DND-41 (cell line): Measurements from ENCODE around the gene TRHDE.

ENCODE experiments used
- ATAC-seq: fragments of 200-7000 bp; cut with Tn5 transposase; 3 replicates; pipeline ENCODE4 v1.9.1; 2021; ENCODE audit warnings: low read depth; ENCODE audit not compliant: insufficient read depth
- DNase-seq: peaks from one replicate; pipeline ENCODE4 v3.0.0-alpha.2; 2020
- H2AFZ ChIP-seq: 2 replicates; pipeline ENCODE4 v1.6.0; 2012; ENCODE audit warnings: low read depth, low read length
- H3K27ac ChIP-seq: 2 replicates; pipeline ENCODE4 v1.5.1; 2012; ENCODE audit warnings: low read length, inconsistent platforms
- H3K27me3 ChIP-seq: fragments of 200-600 bp; sonication (generic); 2 replicates; pipeline ENCODE4 v1.6.0; 2012; ENCODE audit warnings: low read length, mild to moderate bottlenecking, inconsistent platforms; ENCODE audit not compliant: insufficient read depth, poor library complexity
- H3K36me3 ChIP-seq: 2 replicates; pipeline ENCODE4 v1.5.1; 2012; ENCODE audit warnings: low read length, inconsistent platforms; ENCODE audit not compliant: insufficient read depth
- H3K4me1 ChIP-seq: 2 replicates; pipeline ENCODE4 v1.5.1; 2012; ENCODE audit warnings: mild to moderate bottlenecking, low read length; ENCODE audit not compliant: insufficient read depth
- H3K4me2 ChIP-seq: 2 replicates; pipeline ENCODE4 v1.6.0; 2012; ENCODE audit warnings: mild to moderate bottlenecking, moderate library complexity, low read length, inconsistent platforms; ENCODE audit not compliant: insufficient read depth
- H3K4me3 ChIP-seq, 2 experiments: fragments of 200-600 bp in 1 of 2; shearing (Covaris generic) in 1 of 2; 2 replicates each; pipeline ENCODE4 v1.5.1; 2012 to 2016; ENCODE audit warnings: inconsistent platforms in 2 of 2, low read length in 2 of 2, mild to moderate bottlenecking in 2 of 2, low read depth in 1 of 2, moderate library complexity in 1 of 2
- H3K79me2 ChIP-seq: 2 replicates; pipeline ENCODE4 v1.6.0; 2012; ENCODE audit warnings: low read length, inconsistent platforms; ENCODE audit not compliant: insufficient read depth
- H3K9ac ChIP-seq: 2 replicates; pipeline ENCODE4 v1.6.0; 2012; ENCODE audit warnings: low read depth, mild to moderate bottlenecking, inconsistent platforms, low read length, moderate library complexity
- H3K9me3 ChIP-seq: 2 replicates; pipeline ENCODE4 v1.5.1; 2012; ENCODE audit warnings: low read length, moderate library complexity, mild to moderate bottlenecking, inconsistent platforms; ENCODE audit not compliant: insufficient read depth, severe bottlenecking
- H4K20me1 ChIP-seq: 2 replicates; pipeline ENCODE4 v1.6.0; 2012; ENCODE audit warnings: low read length; ENCODE audit not compliant: insufficient read depth
- CTCF ChIP-seq: IDR thresholded peaks from 2 replicates; pipeline ENCODE4 v1.5.1; 2012; ENCODE audit warnings: borderline replicate concordance, low read length, moderate library complexity, mild to moderate bottlenecking; ENCODE audit not compliant: poor library complexity, severe bottlenecking; ENCODE audit errors: extremely low read depth
- EZH2 ChIP-seq: IDR thresholded peaks from 3 replicates; pipeline ENCODE4 v1.6.1; 2012; ENCODE audit warnings: borderline replicate concordance, low read depth, mild to moderate bottlenecking, moderate library complexity, low read length, inconsistent platforms; ENCODE audit not compliant: severe bottlenecking

The TRHDE gene

GRCh38 chr12:72499244-72499643 lies 227.1 kb downstream of the TRHDE start:
- H3K9me3 ChIP-seq, result no peaks in the 10 kb centered on the region
- no peaks in the 10 kb centered on the region for H3K27me3 ChIP-seq
- H3K79me2 ChIP-seq, result no peaks in the 10 kb centered on the region
- H3K4me3 ChIP-seq, result no peak overlapping the region
- no peaks in the 10 kb centered on the region for H3K36me3 ChIP-seq
- ATAC-seq, result no peak
- no peaks in the 10 kb centered on the region for H4K20me1 ChIP-seq
- no peak overlapping the region for H2AFZ ChIP-seq
- no peak overlapping the region for H3K9ac ChIP-seq
- TF ChIP-seq EZH2 (no peak), CTCF (no peak)
- no peaks in the 10 kb centered on the region for H3K4me1 ChIP-seq
- no peak for DNase-seq
- H3K27ac ChIP-seq, result no peak overlapping the region
- no peak overlapping the region for H3K4me2 ChIP-seq

- Histone ChIP-seq H4K20me1 (no peaks in the 10 kb centered on the region), H2AFZ (no peak overlapping the region), H3K27me3 (no peaks in the 10 kb centered on the region), H3K4me2 (no peak overlapping the region), H3K27ac (no peak overlapping the region), H3K9ac (no peak overlapping the region), H3K4me1 (no peaks in the 10 kb centered on the region), H3K9me3 (no peaks in the 10 kb centered on the region), H3K36me3 (no peaks in the 10 kb centered on the region), H3K4me3 (no peak overlapping the region), H3K79me2 (no peaks in the 10 kb centered on the region)
- TF ChIP-seq EZH2, result no peak
- DNase-seq (no peak), ATAC-seq (no peak)
These were observed 230.4 kb downstream of the TRHDE start for GRCh38 chr12:72502546-72502945.

GRCh38 chr12:72505227-72505626 lies 233.1 kb downstream of the TRHDE start:
- Histone ChIP-seq H3K9me3 (no peaks in the 10 kb centered on the region), H4K20me1 (no peaks in the 10 kb centered on the region), H3K27me3 (no peaks in the 10 kb centered on the region), H3K27ac (no peak overlapping the region), H2AFZ (no peak overlapping the region), H3K4me2 (no peak overlapping the region), H3K4me3 (no peak overlapping the region), H3K36me3 (no peaks in the 10 kb centered on the region), H3K4me1 (no peaks in the 10 kb centered on the region), H3K9ac (no peak overlapping the region), H3K79me2 (no peaks in the 10 kb centered on the region)
- ATAC-seq (no peak), DNase-seq (no peak)
- no peak for TF ChIP-seq CTCF
- no peak for TF ChIP-seq EZH2

GRCh38 chr12:72509891-72510290 lies 237.7 kb downstream of the TRHDE start:
- H3K27me3 ChIP-seq, result no peaks in the 10 kb centered on the region
- no peak overlapping the region for H3K27ac ChIP-seq
- ATAC-seq, result no peak
- H3K9me3 ChIP-seq, result no peaks in the 10 kb centered on the region
- H3K4me3 ChIP-seq, result no peak overlapping the region
- H3K4me1 ChIP-seq, result no peaks in the 10 kb centered on the region
- TF ChIP-seq EZH2 (no peak), CTCF (no peak)
- H3K9ac ChIP-seq, result no peak overlapping the region
- no peak overlapping the region for H2AFZ ChIP-seq
- H4K20me1 ChIP-seq, result no peaks in the 10 kb centered on the region
- no peaks in the 10 kb centered on the region for H3K79me2 ChIP-seq
- no peak for DNase-seq
- no peak overlapping the region for H3K4me2 ChIP-seq
- no peaks in the 10 kb centered on the region for H3K36me3 ChIP-seq
